ENCODE results near the gene ARID3B.
A peak's percentile ranks its signal among the peaks of the same experiment; 100 is the strongest.
"Not testable (repeated sequence)": the region's sequence is repeated elsewhere in the genome, so short reads cannot be mapped to it uniquely, and the experiment has no call there.

Gene ARID3B

DNA sequence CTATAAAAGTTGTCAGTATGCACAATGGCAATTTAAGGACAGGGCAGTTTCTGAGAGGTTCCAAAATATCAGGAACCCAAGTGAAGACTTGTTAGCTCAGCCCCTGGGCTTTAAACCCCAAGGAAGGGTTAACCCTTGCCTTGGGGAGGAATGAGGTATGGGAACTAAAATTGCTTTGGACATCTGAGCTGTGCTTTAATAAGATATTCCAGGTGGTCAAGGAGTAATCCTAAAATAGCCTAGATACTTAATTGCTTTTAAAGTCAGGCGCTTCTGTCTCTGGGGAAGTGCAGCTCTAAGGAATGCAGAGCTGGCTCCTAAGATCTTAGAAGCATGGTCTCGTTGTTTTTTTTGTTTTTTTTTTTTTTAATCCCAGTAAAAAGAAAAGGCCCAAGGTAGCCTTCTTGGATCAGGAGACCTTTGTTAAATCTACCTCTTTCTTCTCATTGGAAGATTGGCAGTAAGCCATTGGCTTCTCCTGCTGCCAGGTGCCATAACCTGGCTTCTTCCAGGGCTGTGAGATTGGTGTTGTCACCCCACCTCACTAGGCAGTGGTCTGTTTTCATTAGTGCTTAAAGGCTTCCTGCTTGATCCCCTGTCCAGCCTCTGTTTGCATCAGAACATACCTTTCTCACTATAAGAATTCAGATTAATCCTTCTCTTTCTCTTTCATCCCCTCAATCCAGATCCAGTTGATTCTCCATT is 24.5 kb downstream of the ARID3B start:
- no peak for DNase-seq (ENCODE audit: low read depth in 1 of 2, low spot score in 1 of 2)

DNA sequence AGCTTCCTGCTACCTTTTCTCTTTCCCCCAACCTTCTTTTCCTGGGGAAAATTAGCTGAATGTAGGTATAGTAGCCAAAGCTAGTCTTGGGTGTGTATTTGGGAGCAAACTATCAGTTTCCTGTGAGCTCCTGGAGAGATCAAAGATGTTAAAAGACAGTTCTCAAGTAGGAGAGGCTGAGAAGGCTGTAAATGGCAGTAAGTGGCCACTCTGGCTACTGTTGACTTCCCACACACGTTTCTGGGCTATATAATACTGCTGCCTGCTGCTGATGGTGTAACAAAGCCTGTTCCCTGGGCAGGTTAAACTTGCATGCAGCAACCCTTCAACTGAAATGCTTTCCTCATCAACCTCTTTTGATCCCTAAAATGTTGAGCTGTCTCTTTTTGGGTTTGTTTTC is 27.6 kb downstream of the ARID3B start:
- no peak for DNase-seq (ENCODE audit: low read depth in 1 of 2, low spot score in 1 of 2)

DNA sequence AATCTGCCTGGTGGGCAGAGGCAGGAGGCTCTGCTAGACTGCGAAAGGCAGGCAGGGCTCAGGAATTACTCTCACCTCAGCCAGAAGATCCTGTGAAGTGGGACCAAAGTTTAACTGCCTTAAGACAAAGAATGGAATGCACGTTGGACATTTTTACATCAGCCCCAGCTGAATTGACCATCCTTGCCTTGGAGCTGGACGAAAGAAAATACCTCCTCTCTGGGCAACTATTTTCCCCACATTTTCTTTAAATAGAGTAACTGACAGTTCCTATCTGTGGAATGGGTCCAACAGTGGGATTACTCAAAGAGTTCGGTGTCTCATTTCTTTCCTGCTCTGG is 28.7 kb downstream of the ARID3B start:
- no peak for DNase-seq (ENCODE audit: low read depth in 1 of 2, low spot score in 1 of 2)

DNA sequence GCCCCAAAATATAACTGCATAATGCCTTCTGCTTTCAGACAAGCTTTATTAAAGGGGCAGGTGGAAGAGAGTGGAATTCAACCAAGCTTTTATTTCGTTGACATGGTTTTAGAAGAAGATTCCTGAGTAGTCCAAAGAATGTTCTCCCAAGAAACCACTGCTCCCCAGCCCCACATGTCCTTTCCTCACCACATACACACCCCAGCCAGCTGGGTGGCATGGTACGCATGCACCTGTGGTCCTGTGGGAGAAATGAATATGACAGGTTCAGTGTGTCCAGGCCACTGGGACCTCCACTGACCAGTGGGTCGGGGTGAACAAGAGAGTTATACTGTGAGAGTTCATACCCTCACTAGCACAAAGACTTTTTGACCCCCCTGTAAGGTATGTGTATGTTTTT is 30.2 kb downstream of the ARID3B start:
- DNase-seq (ENCODE audit: low read depth in 1 of 2, low spot score in 1 of 2), result no peak

DNA sequence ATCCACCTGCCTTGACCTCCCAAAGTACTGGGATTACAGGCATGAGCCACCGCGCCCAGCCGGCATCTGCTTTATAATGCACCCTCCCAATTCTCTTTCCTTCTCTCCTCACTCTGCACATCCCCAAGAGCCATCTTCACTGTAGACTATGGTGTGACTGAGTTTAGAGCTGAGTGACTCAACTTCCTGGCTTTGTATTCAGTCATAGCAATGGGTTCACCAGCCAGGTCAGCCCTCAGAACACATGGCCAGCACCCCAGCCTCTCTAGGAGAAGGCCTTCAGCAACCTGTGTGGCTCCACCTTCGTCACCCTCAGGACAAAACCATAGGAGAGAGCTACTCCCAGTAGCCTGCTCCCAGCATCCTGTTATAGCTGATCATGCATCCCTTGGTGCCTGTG is 33.0 kb downstream of the ARID3B start:
- DNase-seq (ENCODE audit: low read depth in 1 of 2, low spot score in 1 of 2), result no peak

DNA sequence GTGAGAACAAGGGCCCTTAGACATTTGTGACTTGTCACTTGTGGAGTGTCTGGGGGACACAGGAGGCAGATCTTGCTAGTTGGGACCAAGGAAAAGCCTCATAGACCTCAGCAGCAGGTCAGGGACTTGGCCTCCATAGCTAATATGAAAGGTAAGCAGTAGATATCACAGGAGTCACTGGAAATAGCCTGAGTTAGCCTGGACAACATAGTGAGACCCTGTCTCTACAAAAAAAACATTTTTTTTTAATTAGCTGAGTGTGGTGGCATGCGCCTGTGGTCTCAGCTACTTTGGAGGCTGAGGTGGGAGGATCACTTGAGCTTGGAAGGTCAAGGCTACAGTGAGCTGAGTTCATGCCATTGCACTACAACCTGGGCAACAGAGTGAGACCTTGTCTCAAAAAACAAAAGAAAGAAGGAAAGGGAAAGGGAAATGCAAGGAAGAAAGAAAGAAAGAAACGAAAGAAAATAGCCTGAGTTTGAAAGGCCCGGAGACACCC is 37.5 kb downstream of the ARID3B start:
- no peak for DNase-seq (ENCODE audit: low read depth in 1 of 2, low spot score in 1 of 2)

DNA sequence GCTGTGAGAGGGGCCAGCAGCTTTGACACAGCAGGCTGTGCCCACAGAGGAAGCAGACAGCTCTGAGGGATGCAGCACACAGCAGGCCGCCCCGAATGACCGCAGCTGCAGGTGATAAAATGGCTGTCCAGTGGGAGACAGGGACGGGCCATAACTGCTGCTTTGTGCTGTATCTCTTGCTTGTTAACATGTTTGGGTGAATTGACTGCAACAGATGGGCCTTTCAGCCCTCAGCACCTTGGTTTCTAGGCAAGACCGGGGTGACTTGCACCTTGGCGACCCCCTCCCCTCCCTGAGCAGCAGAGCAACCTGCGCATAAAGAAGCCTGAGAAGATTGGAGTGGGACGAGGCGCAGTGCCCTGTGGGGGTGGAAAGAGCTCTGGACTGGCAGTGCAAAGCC is 38.0 kb downstream of the ARID3B start:
- DNase-seq (ENCODE audit: low read depth in 1 of 2, low spot score in 1 of 2), result no peak

DNA sequence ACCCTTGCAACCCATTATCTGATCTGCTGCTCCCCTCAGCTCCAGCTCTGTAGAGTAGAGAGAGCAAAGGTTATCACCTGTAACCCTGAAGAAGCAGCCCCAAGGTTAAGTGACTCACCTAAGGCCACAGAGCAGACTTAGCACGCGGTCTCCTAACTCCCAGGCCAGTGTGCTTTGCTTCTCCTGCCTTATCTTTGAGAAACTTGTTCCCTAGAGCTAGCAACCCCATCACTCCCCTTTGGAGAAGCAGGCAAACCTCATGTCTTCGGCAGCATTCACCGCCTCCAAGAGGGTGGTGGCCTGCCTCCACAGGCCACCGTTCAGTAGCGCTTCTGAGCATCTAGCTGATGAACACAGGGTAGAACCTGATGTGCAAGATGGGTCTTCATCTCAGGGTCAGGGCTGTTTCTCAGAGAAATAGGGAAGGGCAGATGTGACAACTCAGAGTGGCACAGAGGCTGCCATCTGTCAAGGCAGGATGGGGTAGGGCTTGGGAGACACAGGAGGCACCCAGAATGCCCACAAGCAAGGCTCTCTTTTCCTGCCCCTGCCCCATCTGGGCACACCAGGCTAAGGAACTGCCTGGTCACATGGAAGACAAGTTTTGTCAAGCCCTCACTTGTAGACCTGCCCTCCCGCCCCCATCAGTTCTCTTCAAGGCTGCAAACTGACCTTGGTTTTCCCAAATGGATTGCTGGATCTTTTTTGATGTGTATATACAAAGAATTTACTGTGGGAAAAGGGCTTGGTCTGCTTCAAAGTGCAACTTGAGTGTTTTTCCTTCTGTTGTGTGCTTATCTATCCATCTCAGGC is 39.7 kb downstream of the ARID3B start:
- no peak for DNase-seq (ENCODE audit: low read depth in 1 of 2, low spot score in 1 of 2)

GRCh38 chr15:74584204-74584603 is 43.2 kb downstream of the ARID3B start:
- no peak for DNase-seq (ENCODE audit: low read depth in 1 of 2, low spot score in 1 of 2)

DNA sequence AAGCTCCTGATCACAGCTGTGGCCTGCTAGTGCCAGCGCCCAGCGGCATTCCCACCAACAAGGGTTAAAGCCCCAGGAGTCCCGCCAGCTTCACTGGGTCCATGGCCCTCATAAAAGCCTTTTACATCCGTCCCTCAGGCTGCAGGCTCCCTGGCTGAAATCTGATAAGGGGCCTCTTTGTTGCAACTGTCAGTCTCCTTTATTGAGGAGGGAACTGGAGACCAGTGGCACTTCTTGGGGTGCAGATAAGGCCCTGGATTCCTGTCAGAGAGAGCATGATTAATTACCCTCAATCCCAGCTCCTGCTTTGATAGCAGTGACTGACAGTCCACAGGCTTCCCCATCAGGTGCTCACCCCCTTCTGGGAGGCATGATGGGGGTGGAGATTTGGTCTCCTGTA is 43.8 kb downstream of the ARID3B start:
- DNase-seq (ENCODE audit: low read depth in 1 of 2, low spot score in 1 of 2), result no peak

DNA sequence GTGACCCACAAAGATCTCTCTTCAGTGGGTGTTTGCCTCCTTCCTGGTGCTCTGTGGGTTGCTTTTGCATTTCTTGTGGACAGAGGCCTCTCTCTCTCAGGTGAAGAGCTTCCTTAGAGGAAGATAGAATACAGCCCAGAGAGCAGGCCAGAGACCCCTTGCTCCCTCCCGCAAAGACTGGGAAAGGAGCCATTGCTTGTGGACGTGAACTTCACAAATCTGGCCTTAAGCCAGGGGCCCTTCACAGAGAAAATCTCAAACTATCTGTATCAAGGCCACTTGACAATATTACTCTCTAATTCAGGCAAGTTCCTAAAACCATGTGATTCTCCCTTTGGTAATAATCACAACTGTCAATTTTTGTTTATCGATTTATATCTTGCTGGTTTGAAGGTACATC is 44.2 kb downstream of the ARID3B start:
- no peak for DNase-seq (ENCODE audit: low read depth in 1 of 2, low spot score in 1 of 2)

DNA sequence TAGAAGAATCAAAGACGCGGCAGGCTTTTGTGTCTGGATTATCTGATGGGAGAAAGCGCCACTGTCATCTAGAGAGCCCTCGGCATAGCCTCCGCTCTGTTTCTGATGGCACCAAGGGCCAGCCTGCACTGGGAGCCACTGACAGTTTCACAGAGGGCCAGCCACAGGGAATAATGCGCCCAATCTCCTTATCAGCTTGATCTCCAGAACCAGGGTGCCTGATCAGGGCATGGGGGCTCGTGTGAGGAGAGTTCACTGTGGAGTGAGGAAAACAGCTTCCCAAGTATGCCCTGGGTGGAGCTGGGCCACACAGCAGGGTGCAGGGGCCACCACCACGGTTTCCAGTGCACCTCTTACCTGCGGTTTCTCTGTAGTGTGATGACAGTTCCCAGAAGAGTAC is 44.8 kb downstream of the ARID3B start:
- no peak for DNase-seq (ENCODE audit: low read depth in 1 of 2, low spot score in 1 of 2)

DNA sequence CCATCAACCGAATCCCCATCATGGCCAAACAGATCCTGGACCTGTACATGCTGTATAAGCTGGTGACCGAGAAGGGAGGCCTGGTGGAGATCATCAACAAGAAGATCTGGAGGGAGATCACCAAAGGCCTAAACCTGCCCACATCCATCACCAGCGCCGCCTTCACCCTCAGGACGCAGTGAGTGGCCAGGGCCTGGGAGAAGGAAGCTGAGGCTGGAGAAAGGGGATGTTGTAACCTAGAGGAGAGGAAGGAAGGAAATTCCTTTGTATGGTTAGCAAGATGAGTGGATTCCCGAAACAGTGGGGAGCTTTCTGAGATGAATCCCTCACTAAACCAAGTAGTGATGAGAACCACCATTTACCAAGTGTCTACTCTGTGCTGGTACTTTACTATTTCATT is 48.8 kb downstream of the ARID3B start:
- no peak for DNase-seq (ENCODE audit: low read depth in 1 of 2, low spot score in 1 of 2)

- no peak for DNase-seq (ENCODE audit: low read depth in 1 of 2, low spot score in 1 of 2)
Observed at GRCh38 chr15:74592222-74592621, 51.2 kb downstream of the ARID3B start.

GRCh38 chr15:74593122-74593521 is 52.1 kb downstream of the ARID3B start:
- no peak for DNase-seq (ENCODE audit: low read depth in 1 of 2, low spot score in 1 of 2)

GRCh38 chr15:74594455-74594854 is 53.4 kb downstream of the ARID3B start:
- no peak for DNase-seq (ENCODE audit: low read depth in 1 of 2, low spot score in 1 of 2)

GRCh38 chr15:74595271-74595670 is 54.3 kb downstream of the ARID3B start:
- no peak for DNase-seq (ENCODE audit: low read depth in 1 of 2, low spot score in 1 of 2)

DNA sequence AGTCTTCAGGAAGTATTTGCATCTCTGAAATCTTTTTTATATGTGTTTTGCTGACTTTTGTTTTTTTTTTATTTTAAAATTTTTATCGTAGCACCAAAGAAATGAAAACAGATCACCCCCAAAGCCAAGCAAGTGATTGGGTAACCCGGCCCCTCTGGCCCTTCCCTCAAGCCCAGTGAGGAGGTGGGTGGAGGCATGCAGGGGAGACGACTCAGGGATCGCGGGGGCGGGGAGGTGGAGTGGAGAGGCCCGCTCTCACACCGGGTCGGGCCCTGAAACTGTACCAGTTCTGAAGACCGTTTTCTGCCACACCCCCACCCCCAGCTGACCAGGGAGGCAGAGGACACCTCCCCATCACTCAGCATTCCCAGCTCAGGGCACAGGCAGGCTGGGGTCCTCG is 55.7 kb downstream of the ARID3B start:
- DNase-seq (ENCODE audit: low read depth in 1 of 2, low spot score in 1 of 2), result not testable (repeated sequence)

DNA sequence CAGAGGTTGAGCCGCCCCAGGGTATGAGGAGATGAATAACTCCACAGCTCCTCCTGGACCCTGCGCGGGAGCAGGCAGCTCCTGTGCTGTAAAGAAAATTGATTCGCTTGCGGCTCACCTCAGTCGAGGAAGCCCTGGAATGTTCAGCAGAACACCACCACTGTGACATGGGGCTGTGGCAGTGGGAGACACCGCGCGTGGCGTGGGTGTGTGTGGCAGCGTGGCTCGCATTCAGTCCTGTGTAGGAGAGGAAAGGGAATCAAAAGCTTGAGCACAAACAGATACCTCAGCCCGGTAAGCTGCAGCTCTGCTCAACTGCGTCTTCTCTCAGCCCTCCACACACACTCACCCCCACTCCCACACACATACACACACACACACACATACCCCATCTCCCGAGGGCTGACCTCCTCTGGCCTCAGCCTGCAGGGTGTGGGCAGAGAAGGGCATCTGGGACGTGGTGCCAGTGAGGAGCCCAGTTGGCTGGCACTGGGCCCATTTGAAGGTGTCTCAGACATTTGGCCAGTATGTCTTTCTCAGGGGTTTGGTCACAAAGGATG is 56.2 kb downstream of the ARID3B start:
- not testable (repeated sequence) for DNase-seq (ENCODE audit: low read depth in 1 of 2, low spot score in 1 of 2)

GRCh38 chr15:74598126-74598842 is 57.3 kb downstream of the ARID3B start:
- DNase-seq (ENCODE audit: low read depth in 1 of 2, low spot score in 1 of 2), result peak; percentile 70 to 77

- no peak for DNase-seq (ENCODE audit: low read depth in 1 of 2, low spot score in 1 of 2)
Observed at GRCh38 chr15:74599156-74599555, 58.1 kb downstream of the ARID3B start.

Measured in activated CD4-positive, alpha-beta T cell treated with anti-CD3 and anti-CD28 coated beads, Interleukin-2, amount 50 U/mL, for 24 hours (primary cell).